Ovary (tissue), 9 donors: ENCODE data around the gene ERG. TPM values are rescaled to one million over a fixed set of nuclear protein-coding genes. Genes with fewer than 3 reads are reported as not detected.

Experiments
- DNase-seq, 5 donors: peaks; one replicate each; pipeline ENCODE4 v3.0.0-alpha.2; 2019 to 2020
- H3K27ac ChIP-seq, 2 donors: fragments of 200-600 bp; one replicate each; pipeline versions ENCODE4 v1.5.1 to v1.8.0; 2019 to 2022
- H3K27me3 ChIP-seq: fragments of 200-600 bp; one replicate; pipeline ENCODE4 v1.8.0; 2022
- H3K36me3 ChIP-seq: fragments of 200-600 bp; sonication (generic); one replicate; pipeline ENCODE4 v1.5.1; 2019
- H3K4me1 ChIP-seq: one replicate; pipeline ENCODE4 v1.8.1; 2013; ENCODE audit warnings: mild to moderate bottlenecking, moderate library complexity; ENCODE audit not compliant: insufficient read depth
- H3K4me3 ChIP-seq: fragments of 200-600 bp; sonication (generic); one replicate; pipeline ENCODE4 v1.5.1; 2017
- H3K9me3 ChIP-seq, 2 donors: fragments of 200-600 bp in 1 of 2; sonication (generic) in 1 of 2; one replicate each; pipeline versions ENCODE4 v1.5.1 to v1.8.1; 2013 to 2019; ENCODE audit warnings: mild to moderate bottlenecking in 1 of 2, moderate library complexity in 1 of 2
- EP300 ChIP-seq: sonication (generic); formaldehyde crosslinking; IDR thresholded peaks from one replicate; pipeline ENCODE4 v1.6.1; 2017; ENCODE audit warnings: antibody characterized with exemption
- POLR2A ChIP-seq: fragments of 450-650 bp; IDR thresholded peaks from one replicate; pipeline ENCODE4 v1.6.1; 2017; ENCODE audit warnings: antibody characterized with exemption, mild to moderate bottlenecking, moderate library complexity
- WGBS, 3 donors: extraction: QIAGEN DNeasy Blood & Tissue Kit in 1 of 3; methylation state at CpG; one replicate each; pipeline versions ENCODE4 v1.1.5 to v1.1.7; 2013 to 2017; 5-methylcytosine and 5-hydroxymethylcytosine counted together
- intact Hi-C, 4 donors: fragments of 100-400 bp; cut with DNase I; formaldehyde crosslinking; loops; one replicate each; pipeline versions ENCODE4 v1.11.0 to v1.15.1; 2022 to 2023
- polyA plus RNA-seq, 2 donors: library from polyadenylated mRNA; stranded (reverse); fragments of 200-250 nt in 1 of 2; fragments of 350-450 nt in 1 of 2; fragmentation: Illumina TruSeq in 1 of 2; extraction: RNeasy Lipid Tissue Mini Kit (QIAGEN cat#74804) in 1 of 2; gene quantifications; one replicate each; pipeline ENCODE4 v1.2.3, GENCODE V29; 2013 to 2014
- total RNA-seq, 7 donors: library from RNA; depleted of rRNA in 2 of 7; stranded (reverse); fragments of >200 nt in 2 of 7; fragmentation: NEBNext Ultra II Directional in 3 of 7; extraction: Animal tissue kit (Norgen Biotek cat#: 25700) in 3 of 7; gene quantifications; one replicate each; pipeline versions ENCODE4 v1.1.0 to v1.2.4, GENCODE V29; 2016 to 2023
- TF ChIP-seq, protein P1 (sequence below), 3 donors: fragments of 450-650 bp in 2 of 3; fragments of 200-600 bp in 1 of 3; IDR thresholded peaks; one replicate each; pipeline versions ENCODE4 v1.5.1 to v1.8.0; 2016 to 2022; ENCODE audit warnings: antibody characterized with exemption in 3 of 3, mild to moderate bottlenecking in 1 of 3
- donor health status: DM: no; HTN: no; CAD: no; lungs with moderate emphysema.
- donor health status: DM: no; HTN: no; CAD: no.
- donor health status: Bipolar disorder and iron deficiency.
- donor health status: DM: yes; HTN: yes; CAD: no.
- donor health status: DM: no; HTN: no; CAD: no.
- donor health status: DM: yes; HTN: yes; CAD: no.

ERG gene
- total and polyA plus RNA-seq, 9 donors, result 3.8 to 23.1 (median 9.5) TPM

DNA sequence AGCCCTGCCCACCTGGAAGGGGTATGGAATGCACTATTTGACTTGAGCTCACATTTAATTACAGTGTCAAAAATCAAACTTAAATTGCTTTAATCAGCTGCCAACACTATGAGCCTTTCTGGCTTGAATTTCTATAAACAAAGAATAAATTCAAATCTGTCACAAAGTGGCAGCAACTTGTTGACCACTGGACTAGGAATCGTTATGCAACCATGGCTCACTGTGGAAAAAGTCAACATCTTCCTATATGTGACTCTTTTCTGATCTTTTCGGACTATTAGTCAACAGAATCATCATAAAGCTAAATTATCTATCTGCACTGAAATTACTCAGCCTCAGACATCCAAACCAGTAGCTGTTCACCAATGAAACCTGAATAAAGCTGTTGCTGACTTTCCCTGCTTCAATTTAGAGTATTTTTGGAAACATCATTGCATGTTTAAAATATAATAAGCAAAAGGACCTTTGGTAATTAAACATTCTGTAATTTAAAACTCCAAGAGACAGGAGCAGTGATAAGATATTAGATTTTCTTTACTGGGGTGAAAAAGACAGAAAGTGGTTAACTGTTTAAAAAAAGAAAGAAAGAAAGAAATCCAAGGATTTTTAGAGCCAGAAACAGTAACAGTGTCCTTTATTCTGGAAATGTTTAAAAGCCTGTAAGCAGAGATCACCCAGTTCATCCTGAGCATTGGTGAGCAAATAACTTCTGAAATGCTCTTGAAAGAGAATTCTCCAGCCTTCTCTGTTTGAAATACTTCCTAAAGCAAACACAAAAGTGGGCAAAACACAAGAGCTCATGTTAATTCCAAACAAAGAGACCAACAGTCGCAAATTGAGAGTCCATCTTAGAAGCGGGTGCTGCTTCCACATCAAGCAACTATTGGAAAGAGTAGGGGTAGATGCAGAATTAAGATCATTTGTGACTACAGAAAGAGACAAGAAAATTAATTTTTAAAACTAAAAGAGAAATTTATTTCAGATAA lies 26.2 kb upstream of the ERG start:
- TF ChIP-seq EP300, result no peak
- TF ChIP-seq, protein P1, sequence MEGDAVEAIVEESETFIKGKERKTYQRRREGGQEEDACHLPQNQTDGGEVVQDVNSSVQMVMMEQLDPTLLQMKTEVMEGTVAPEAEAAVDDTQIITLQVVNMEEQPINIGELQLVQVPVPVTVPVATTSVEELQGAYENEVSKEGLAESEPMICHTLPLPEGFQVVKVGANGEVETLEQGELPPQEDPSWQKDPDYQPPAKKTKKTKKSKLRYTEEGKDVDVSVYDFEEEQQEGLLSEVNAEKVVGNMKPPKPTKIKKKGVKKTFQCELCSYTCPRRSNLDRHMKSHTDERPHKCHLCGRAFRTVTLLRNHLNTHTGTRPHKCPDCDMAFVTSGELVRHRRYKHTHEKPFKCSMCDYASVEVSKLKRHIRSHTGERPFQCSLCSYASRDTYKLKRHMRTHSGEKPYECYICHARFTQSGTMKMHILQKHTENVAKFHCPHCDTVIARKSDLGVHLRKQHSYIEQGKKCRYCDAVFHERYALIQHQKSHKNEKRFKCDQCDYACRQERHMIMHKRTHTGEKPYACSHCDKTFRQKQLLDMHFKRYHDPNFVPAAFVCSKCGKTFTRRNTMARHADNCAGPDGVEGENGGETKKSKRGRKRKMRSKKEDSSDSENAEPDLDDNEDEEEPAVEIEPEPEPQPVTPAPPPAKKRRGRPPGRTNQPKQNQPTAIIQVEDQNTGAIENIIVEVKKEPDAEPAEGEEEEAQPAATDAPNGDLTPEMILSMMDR (IDR thresholded peaks at IDR 0.05), result no peak
- TF ChIP-seq POLR2A, result no peak
- no peak overlapping the region for H3K27ac ChIP-seq
- no peaks in the 10 kb centered on the region for H3K27me3 ChIP-seq
- H3K4me3 ChIP-seq, result no peak overlapping the region
- H3K36me3 ChIP-seq, result no peaks in the 10 kb centered on the region
- H3K9me3 ChIP-seq, result no peaks in the 10 kb centered on the region
- 59 to 69% (median 64%) methylated on average over 4 of the region's 4 CpGs for WGBS, 3 donors
- no peaks in the 10 kb centered on the region for H3K4me1 ChIP-seq
- no peak for DNase-seq
- intact Hi-C loops, result loop anchor here in 1 of 4 donors (10.0 kb wide), 1 partner anchor 190 kb away; no protein-coding TSS in a partner anchor

DNA sequence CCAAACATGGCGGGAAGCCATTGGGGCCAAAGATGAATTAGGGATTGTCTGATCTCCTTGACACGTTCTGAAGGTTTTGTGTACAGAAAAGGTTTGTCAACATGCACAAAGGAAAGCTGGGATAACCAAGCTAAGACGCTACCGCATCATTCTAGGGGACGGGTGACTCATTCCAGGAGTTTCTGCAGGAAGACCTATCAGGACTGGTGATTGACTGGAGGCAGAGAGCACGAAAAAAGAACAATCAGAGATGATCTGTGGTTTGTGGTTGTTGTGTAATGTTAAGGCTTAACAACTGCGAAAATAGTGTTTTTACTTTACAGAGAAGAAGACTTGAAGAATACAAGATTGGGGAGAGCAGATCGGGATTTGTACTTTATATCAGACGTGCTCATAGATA lies 22.2 kb upstream of the ERG start:
- no peaks in the 10 kb centered on the region for H3K4me1 ChIP-seq
- 88 to 93% (median 93%) methylated on average over 9 of the region's 9 CpGs for WGBS, 3 donors
- intact Hi-C loops, result loop anchor here in 1 of 4 donors (10.0 kb wide), 1 partner anchor 194 kb away; no protein-coding TSS in a partner anchor
- no peak for TF ChIP-seq POLR2A
- no peak for TF ChIP-seq EP300
- TF ChIP-seq, protein P1 (IDR thresholded peaks at IDR 0.05), result no peak
- no peak overlapping the region for H3K27ac ChIP-seq
- H3K9me3 ChIP-seq, result no peaks in the 10 kb centered on the region
- no peak for DNase-seq
- no peak overlapping the region for H3K4me3 ChIP-seq
- H3K27me3 ChIP-seq, result no peaks in the 10 kb centered on the region
- no peaks in the 10 kb centered on the region for H3K36me3 ChIP-seq

DNA sequence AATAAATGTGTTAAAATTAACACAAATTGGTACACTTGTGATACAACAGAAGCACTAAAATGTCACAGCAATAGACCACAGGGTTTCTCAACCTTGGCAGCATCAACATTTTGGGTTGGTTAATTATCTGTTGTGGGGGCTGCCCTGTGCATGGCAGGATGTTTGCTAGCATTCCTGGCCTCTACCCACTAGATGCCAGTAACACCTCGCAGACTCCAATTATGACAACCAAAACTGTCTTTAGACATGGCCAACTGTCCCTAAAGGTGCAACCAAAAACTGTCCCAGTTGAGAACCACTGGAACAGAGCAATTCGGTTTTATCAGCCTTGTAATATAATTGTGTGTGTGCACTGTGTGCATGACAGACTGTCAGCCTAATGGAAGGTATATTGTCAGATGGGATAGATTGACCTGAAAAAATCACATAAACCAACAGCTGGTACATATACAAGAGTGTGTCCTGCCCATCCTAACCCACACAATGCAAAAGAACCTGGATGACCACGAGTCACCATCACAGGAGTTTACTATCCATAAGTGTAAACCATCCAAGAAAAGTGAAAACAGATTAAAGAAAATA lies 13.5 kb upstream of the ERG start:
- Histone ChIP-seq H3K4me3 (no peak overlapping the region), H3K4me1 (no peaks in the 10 kb centered on the region), H3K36me3 (no peaks in the 10 kb centered on the region), H3K27ac (no peak overlapping the region), H3K27me3 (no peaks in the 10 kb centered on the region), H3K9me3 (no peaks in the 10 kb centered on the region)
- intact Hi-C loops, result loop anchor here in 1 of 4 donors (10.0 kb wide), 1 partner anchor 203 kb away; no protein-coding TSS in a partner anchor
- WGBS, 3 donors, result 73 to 90% (median 81%) methylated on average over 3 of the region's 3 CpGs
- TF ChIP-seq POLR2A (no peak), EP300 (no peak)
- TF ChIP-seq, protein P1 (IDR thresholded peaks at IDR 0.05), result no peak
- no peak for DNase-seq

DNA sequence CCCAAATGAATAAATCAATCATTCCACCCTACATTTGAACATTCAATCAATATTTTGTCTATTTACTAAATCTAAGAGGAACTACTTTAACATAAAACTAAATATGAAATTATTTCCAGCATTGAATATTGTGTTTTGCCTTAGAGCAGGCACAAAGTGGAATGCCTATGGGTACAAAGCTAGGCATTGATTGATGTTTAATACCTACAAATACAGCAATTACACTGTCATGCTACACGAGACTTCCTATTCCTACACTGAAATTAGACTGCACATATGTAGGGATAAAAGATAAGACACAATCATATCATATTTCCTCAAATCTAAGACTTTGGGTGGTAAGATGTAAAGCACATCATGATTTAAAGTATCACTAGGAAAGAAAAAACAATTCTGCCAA lies 12.9 kb upstream of the ERG start:
- no peaks in the 10 kb centered on the region for H3K9me3 ChIP-seq
- intact Hi-C loops, result loop anchor here in 1 of 4 donors (10.0 kb wide), 1 partner anchor 204 kb away; no protein-coding TSS in a partner anchor
- no peaks in the 10 kb centered on the region for H3K36me3 ChIP-seq
- no peak for DNase-seq
- H3K4me1 ChIP-seq, result no peaks in the 10 kb centered on the region
- H3K4me3 ChIP-seq, result no peak overlapping the region
- H3K27ac ChIP-seq, result no peak overlapping the region
- H3K27me3 ChIP-seq, result no peaks in the 10 kb centered on the region
- TF ChIP-seq EP300, result no peak
- no peak for TF ChIP-seq POLR2A
- 90 to 94% (median 93%) methylated on average over 1 of the region's 1 CpG for WGBS, 3 donors
